GM12891 (cell line): ENCODE data around the gene SPATA7. TPM values are rescaled to one million over a fixed set of nuclear protein-coding genes. Genes with fewer than 3 reads are reported as not detected.

Experiments
- DNase-seq: peaks from one replicate; pipeline ENCODE4 v3.0.0; 2011; ENCODE audit warnings: low spot score; ENCODE audit not compliant: insufficient read length
- FAIRE-seq: peaks from 2 replicates; lab custom pipeline; 2011; peaks lifted over from hg19 to GRCh38; lab: Jason Lieb, UNC
- PAX5 ChIP-seq: IDR thresholded peaks from 2 replicates; pipeline ENCODE4 v1.6.1; 2011; ENCODE audit warnings: low read length, moderate library complexity, mild to moderate bottlenecking; ENCODE audit not compliant: insufficient read depth, severe bottlenecking
- POLR2A ChIP-seq: IDR thresholded peaks from 2 replicates; pipeline ENCODE4 v1.6.1; 2011; ENCODE audit warnings: low read depth, low read length, control low read depth
- POLR2AphosphoS5 ChIP-seq: IDR thresholded peaks from 2 replicates; pipeline ENCODE4 v1.6.1; 2011; ENCODE audit warnings: low read depth, low read length, control low read depth
- POU2F2 ChIP-seq: IDR thresholded peaks from 2 replicates; pipeline ENCODE4 v1.6.1; 2011; ENCODE audit warnings: low read depth, mild to moderate bottlenecking, control low read depth, low read length, moderate library complexity
- SPI1 ChIP-seq: IDR thresholded peaks from 2 replicates; pipeline ENCODE4 v1.6.1; 2011; ENCODE audit warnings: low read depth, low read length, control low read depth
- TAF1 ChIP-seq: IDR thresholded peaks from 2 replicates; pipeline ENCODE4 v1.6.1; 2011; ENCODE audit warnings: low read depth, low read length, control low read depth
- polyA plus RNA-seq: library from polyadenylated mRNA; unstranded; fragments of >200 nt; gene quantifications from one replicate; pipeline ENCODE4 v1.2.1, GENCODE V29; 2012; ENCODE audit warnings: low read depth, missing spikeins, inconsistent platforms; ENCODE audit not compliant: missing spikeins

The SPATA7 gene
- polyA plus RNA-seq, result 2.6 TPM

GRCh38 chr14:88385212-88386101, at the start of gene SPATA7:
TSS of gene SPATA7 (plus strand) at chr14:88385657. CDS start at chr14:88385819, 162 bp downstream.
- DNase-seq, result peak; percentile 59
- no peak for TF ChIP-seq PAX5
- no peak for TF ChIP-seq POLR2A
- no peak for TF ChIP-seq POU2F2
- no peak for TF ChIP-seq POLR2AphosphoS5
- TF ChIP-seq SPI1, result no peak
- no peak for TF ChIP-seq TAF1
- peak; percentile 98 for FAIRE-seq

- DNase-seq (no peak), FAIRE-seq (no peak)
- no peak for TF ChIP-seq TAF1
- TF ChIP-seq PAX5, result no peak
- no peak for TF ChIP-seq POLR2A
- TF ChIP-seq POLR2AphosphoS5, result no peak
- TF ChIP-seq POU2F2, result no peak
- TF ChIP-seq SPI1, result no peak
These were observed 45.1 kb upstream of the SPATA7 start for GRCh38 chr14:88340357-88340756.

- no peak for DNase-seq
- TF ChIP-seq POLR2AphosphoS5 (no peak), SPI1 (no peak), TAF1 (no peak), PAX5 (no peak), POU2F2 (no peak), POLR2A (no peak)
- FAIRE-seq, result no peak
These were observed 42.5 kb upstream of the SPATA7 start for GRCh38 chr14:88342980-88343379.

- no peak for DNase-seq
- TF ChIP-seq TAF1 (no peak), SPI1 (no peak), PAX5 (no peak), POU2F2 (no peak), POLR2AphosphoS5 (no peak)
- FAIRE-seq, result no peak
These were observed 39.3 kb upstream of the SPATA7 start for GRCh38 chr14:88346048-88346639.

- TF ChIP-seq POLR2AphosphoS5 (no peak), POLR2A (no peak), PAX5 (no peak), TAF1 (no peak), SPI1 (no peak), POU2F2 (no peak)
- no peak for FAIRE-seq
- DNase-seq, result no peak
These were observed 36.9 kb upstream of the SPATA7 start for GRCh38 chr14:88348546-88348945.

- DNase-seq, result no peak
- no peak for TF ChIP-seq POU2F2
- no peak for FAIRE-seq
These were observed 33.3 kb upstream of the SPATA7 start for GRCh38 chr14:88351966-88352691.

- DNase-seq (no peak), FAIRE-seq (no peak)
These were observed 32.8 kb upstream of the SPATA7 start for GRCh38 chr14:88352698-88353097.

GRCh38 chr14:88354358-88354757, 31.1 kb upstream of the SPATA7 start:
- FAIRE-seq (no peak), DNase-seq (no peak)

More at GRCh38 chr14:88352698-88353097, 32.8 kb upstream of the SPATA7 start:
- TF ChIP-seq POU2F2 (no peak), POLR2A (no peak), PAX5 (no peak), POLR2AphosphoS5 (no peak), TAF1 (no peak), SPI1 (no peak)

GRCh38 chr14:88359500-88359899, 26.0 kb upstream of the SPATA7 start:
- DNase-seq, result no peak
- no peak for FAIRE-seq
- no peak for TF ChIP-seq POLR2A
- no peak for TF ChIP-seq TAF1
- TF ChIP-seq POU2F2, result no peak
- no peak for TF ChIP-seq PAX5
- no peak for TF ChIP-seq POLR2AphosphoS5
- TF ChIP-seq SPI1, result no peak

More at GRCh38 chr14:88354358-88354757, 31.1 kb upstream of the SPATA7 start:
- TF ChIP-seq POLR2A (no peak), TAF1 (no peak)
